GM12873 (cell line): ENCODE measurements around the gene BMPR1B.

Experiments used
- TF ChIP-seq, protein P1 (sequence below): IDR thresholded peaks from 2 replicates; pipeline ENCODE4 v1.5.1; 2012; ENCODE audit warnings: low read depth, mild to moderate bottlenecking, moderate library complexity, low read length, control low read depth; ENCODE audit not compliant: insufficient read depth; ENCODE audit errors: missing control alignments

The BMPR1B gene

DNA sequence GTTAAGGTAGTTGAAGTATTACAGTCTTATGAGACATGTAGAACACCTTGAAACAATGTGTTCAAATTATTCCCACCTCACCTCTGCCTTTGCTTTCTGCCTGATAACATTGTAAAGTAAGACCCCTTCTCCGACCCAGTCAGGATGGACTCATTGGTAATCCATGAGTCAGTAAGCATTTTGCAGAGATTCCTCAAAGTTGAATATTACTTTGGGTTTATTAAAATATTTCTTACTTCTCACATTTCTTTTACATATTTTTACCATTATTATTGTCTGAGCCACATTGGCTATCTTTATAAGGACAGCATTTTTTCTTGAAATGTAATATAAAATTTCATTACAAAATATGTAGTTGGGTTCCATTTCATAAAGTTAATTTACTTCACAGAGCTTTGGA is 201.6 kb downstream of the BMPR1B start:
- TF ChIP-seq, protein P1, sequence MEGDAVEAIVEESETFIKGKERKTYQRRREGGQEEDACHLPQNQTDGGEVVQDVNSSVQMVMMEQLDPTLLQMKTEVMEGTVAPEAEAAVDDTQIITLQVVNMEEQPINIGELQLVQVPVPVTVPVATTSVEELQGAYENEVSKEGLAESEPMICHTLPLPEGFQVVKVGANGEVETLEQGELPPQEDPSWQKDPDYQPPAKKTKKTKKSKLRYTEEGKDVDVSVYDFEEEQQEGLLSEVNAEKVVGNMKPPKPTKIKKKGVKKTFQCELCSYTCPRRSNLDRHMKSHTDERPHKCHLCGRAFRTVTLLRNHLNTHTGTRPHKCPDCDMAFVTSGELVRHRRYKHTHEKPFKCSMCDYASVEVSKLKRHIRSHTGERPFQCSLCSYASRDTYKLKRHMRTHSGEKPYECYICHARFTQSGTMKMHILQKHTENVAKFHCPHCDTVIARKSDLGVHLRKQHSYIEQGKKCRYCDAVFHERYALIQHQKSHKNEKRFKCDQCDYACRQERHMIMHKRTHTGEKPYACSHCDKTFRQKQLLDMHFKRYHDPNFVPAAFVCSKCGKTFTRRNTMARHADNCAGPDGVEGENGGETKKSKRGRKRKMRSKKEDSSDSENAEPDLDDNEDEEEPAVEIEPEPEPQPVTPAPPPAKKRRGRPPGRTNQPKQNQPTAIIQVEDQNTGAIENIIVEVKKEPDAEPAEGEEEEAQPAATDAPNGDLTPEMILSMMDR, result no peak

DNA sequence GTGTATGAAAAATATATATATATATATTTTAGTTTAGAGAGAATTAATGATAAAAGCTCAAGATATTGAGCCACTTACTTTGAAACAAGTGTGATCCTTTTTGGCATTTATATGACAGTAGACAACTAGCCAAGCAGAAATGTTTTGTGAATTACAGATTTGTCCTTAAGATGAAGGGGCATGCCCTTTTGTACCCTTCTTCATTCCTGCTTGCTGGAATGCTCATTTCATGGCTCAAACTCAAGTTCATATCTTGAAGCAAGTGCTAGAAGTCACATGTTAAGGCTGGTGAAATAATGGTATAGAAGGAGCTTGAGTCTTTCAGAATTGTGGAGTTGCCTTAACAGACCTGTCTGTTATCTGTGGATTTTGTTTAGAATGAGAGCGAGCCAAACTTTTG is 203.0 kb downstream of the BMPR1B start:
- TF ChIP-seq, protein P1, result no peak

GRCh38 chr4:94961420-94961819 is 203.7 kb downstream of the BMPR1B start:
- TF ChIP-seq, protein P1, result no peak

- TF ChIP-seq, protein P1, result no peak
Measured at GRCh38 chr4:94962484-94962883, 204.7 kb downstream of the BMPR1B start.

DNA sequence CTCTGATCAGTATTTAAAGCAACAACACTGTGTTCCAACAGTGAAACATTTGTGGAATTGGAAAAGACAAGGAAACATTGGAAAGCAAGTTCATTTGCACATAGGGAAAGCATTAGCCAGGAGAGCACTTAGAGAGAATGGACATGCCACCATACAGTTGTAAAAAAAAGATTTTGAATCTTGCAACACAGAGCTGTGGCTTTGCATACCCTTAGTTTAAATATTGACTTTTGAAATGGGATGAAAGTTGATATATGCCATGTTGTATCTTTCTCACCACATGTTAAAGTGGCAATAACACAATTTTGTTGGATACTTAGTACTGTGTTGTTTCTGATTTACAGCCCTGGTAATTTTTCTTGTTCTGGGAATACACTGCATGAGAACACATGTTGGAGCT is 208.1 kb downstream of the BMPR1B start:
- TF ChIP-seq, protein P1, result no peak

DNA sequence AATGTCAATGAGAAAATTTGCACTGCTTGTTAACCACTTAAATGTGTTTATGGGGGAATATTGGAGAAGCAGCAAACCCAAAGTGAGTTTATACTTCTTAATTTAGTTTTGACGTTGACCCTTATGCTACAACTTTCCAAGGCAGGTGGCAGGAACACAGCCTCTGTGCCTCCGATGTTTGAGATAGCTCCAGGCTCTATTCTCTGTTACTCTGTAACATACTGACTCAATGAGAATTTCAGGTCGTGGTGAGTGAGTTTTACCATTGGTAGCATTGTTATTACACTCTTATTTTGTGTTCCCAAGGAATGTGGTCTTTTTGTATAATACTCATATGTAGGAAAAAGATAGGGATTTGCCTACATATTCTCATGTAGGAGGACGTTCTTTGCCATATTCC is 210.7 kb downstream of the BMPR1B start:
- TF ChIP-seq, protein P1, result no peak

- TF ChIP-seq, protein P1, result no peak
Measured at GRCh38 chr4:94970650-94971049, 212.9 kb downstream of the BMPR1B start.

DNA sequence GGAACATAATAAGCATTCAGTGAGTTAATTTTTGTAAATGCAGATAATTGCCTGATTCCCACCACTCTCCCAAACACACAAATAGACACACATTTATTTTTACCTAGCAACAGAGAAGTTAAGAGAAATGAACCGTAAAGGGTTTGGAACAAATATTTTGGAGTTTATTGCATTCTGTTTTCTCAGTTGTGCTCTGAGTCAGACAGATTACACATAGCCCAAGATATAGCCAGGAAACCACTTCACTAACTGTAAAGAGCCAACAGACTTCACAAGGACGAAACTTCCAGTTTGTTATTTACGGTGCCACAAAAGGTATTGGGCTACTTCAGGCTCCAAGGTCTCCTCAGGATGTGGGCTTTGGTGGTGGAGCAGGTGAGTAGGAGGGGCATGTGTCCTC is 217.0 kb downstream of the BMPR1B start:
- TF ChIP-seq, protein P1, result no peak
